Endothelial cell of umbilical vein (primary cell): ENCODE data around the gene EXOC6B.

Experiments
- CTCF ChIP-seq, 2 donors: IDR thresholded peaks; 1 replicate in 1 of 2; 2 replicates in 1 of 2; pipeline ENCODE4 v1.5.1; 2011; ENCODE audit warnings: low read length in 2 of 2, mild to moderate bottlenecking in 2 of 2, moderate library complexity in 2 of 2, control low read depth in 1 of 2, inconsistent platforms in 1 of 2, low read depth in 1 of 2; ENCODE audit not compliant: insufficient read depth in 1 of 2; ENCODE audit errors: extremely low read depth in 1 of 2
- GATA2 ChIP-seq: IDR thresholded peaks from 2 replicates; pipeline ENCODE4 v1.7.0; 2011; ENCODE audit warnings: low read depth, mild to moderate bottlenecking, moderate library complexity, mixed read lengths, low read length; ENCODE audit not compliant: insufficient read length, insufficient read depth
- MYC ChIP-seq: IDR thresholded peaks from one replicate; pipeline ENCODE4 v1.6.1; 2011; ENCODE audit warnings: mild to moderate bottlenecking, low read depth, low read length
- POLR2A ChIP-seq: IDR thresholded peaks from 2 replicates; pipeline ENCODE4 v1.6.1; 2012; ENCODE audit warnings: low read depth, mild to moderate bottlenecking, control low read depth, low read length
- POLR2AphosphoS5 ChIP-seq: IDR thresholded peaks from 2 replicates; pipeline ENCODE4 v1.6.1; 2012; ENCODE audit warnings: low read depth, mild to moderate bottlenecking, control low read depth, low read length, moderate library complexity; ENCODE audit not compliant: insufficient read depth

GRCh38 chr2:72233211-72233610 is 592.6 kb downstream of the EXOC6B start:
- TF ChIP-seq MYC (no peak), POLR2AphosphoS5 (no peak), CTCF (IDR thresholded peaks at IDR 0.05; ENCODE audit: extremely low read depth in 1 of 2, insufficient read depth in 1 of 2, low read depth in 1 of 2, low read length in 2 of 2) (no peak), POLR2A (no peak), GATA2 (no peak)
